ENCODE measurements around the gene HMGN1.

HMGN1 gene

DNA sequence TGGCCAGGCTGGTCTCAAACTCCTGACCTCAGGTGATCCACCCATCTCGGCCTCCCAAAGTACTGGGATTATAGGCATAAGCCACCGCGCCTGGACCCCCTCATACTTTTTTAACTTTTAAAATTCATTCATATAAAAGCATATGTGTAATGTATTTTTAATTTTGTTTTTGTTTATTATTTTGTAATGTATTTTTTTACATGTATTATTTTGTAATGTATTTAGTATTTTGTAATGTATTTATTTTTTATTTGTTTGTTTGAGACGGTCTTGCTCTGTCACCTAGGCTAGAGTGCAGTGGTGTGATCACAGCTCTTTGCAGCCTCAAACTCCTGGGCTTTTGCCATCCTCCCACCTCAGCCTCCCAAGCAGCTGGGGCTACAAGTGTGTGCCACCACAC is 23.4 kb downstream of the HMGN1 start:
- no peak overlapping the region for H3K4me3 ChIP-seq (ENCODE audit: low read depth, low read length)
- no peak for DNase-seq (ENCODE audit: low read depth)
- TF ChIP-seq CTCF (IDR thresholded peaks at IDR 0.05; ENCODE audit: low read depth, low read length, missing control alignments) = no peak
- in situ Hi-C loops (cut with HindIII; ENCODE audit: low sequenced_read_pairs) = no loop called here

- in situ Hi-C loops (cut with HindIII; ENCODE audit: low sequenced_read_pairs) = no loop called here
- DNase-seq (ENCODE audit: low read depth) = no peak
- no peak for TF ChIP-seq CTCF (IDR thresholded peaks at IDR 0.05; ENCODE audit: low read depth, low read length, missing control alignments)
Observed at GRCh38 chr21:39321424-39321823, 27.5 kb downstream of the HMGN1 start.

GRCh38 chr21:39319814-39320332 is 29.0 kb downstream of the HMGN1 start:
- in situ Hi-C loops (cut with HindIII; ENCODE audit: low sequenced_read_pairs) = no loop called here
- TF ChIP-seq CTCF (IDR thresholded peaks at IDR 0.05; ENCODE audit: low read depth, low read length, missing control alignments) = no peak

More at GRCh38 chr21:39321424-39321823, 27.5 kb downstream of the HMGN1 start:
- H3K4me3 ChIP-seq (ENCODE audit: low read depth, low read length) = no peak overlapping the region

GRCh38 chr21:39319251-39319756 is 29.6 kb downstream of the HMGN1 start:
- TF ChIP-seq CTCF (IDR thresholded peaks at IDR 0.05; ENCODE audit: low read depth, low read length, missing control alignments) = no peak
- no peak for DNase-seq (ENCODE audit: low read depth)
- H3K4me3 ChIP-seq (ENCODE audit: low read depth, low read length) = no peak overlapping the region
- in situ Hi-C loops (cut with HindIII; ENCODE audit: low sequenced_read_pairs) = no loop called here

More at GRCh38 chr21:39319814-39320332, 29.0 kb downstream of the HMGN1 start:
- H3K4me3 ChIP-seq (ENCODE audit: low read depth, low read length) = no peak overlapping the region
- no peak for DNase-seq (ENCODE audit: low read depth)

- no peak overlapping the region for H3K4me3 ChIP-seq (ENCODE audit: low read depth, low read length)
- no peak for DNase-seq (ENCODE audit: low read depth)
- no peak for TF ChIP-seq CTCF (IDR thresholded peaks at IDR 0.05; ENCODE audit: low read depth, low read length, missing control alignments)
- in situ Hi-C loops (cut with HindIII; ENCODE audit: low sequenced_read_pairs) = no loop called here
Observed at GRCh38 chr21:39318091-39318959, 30.6 kb downstream of the HMGN1 start.

DNA sequence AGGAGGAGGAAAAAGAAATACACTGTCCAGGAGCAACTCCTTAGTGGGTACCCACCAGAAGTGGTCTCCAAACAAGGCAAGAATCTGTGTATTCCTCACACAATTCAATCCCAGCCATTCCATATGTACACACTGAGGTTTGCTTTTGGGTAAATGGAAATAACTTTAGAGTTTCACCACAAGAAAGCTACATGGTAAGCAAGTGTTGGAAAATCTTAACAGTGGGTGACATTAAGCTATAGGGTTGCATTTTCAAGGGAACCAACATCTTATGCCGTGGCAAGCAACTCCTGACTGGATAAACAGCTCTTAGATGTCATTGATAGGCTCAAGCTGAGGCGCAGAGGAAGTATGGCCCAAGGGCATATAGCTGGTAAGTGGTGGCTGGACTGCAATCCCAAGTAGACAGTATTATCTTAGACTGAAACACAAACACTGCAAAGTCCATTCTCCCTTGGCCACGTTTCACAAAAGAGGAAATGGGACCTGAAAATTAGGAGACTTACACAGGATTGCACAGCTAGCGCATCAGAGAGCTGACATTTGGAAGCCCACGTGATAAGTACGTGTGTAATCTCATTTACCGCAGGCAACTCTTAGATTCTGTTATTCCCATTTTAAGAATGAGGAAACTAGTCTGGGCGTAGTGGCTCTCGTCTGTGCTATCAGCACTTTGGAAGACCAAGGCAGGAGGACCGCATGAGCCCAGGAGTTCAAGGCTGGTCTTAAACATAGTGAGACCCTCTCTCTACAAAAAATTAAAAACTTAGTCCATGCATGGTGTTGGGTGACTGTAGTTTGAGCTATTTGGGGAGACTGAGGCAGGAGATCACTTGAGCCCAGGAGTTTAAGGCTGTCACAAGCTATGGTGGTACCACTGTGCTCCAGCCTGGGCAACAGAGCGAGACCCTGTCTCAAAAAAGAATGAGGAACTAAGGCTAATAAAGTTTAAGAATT is 31.5 kb downstream of the HMGN1 start:
- DNase-seq (ENCODE audit: low read depth) = no peak
- TF ChIP-seq CTCF (IDR thresholded peaks at IDR 0.05; ENCODE audit: low read depth, low read length, missing control alignments) = no peak
- no peak overlapping the region for H3K4me3 ChIP-seq (ENCODE audit: low read depth, low read length)
- in situ Hi-C loops (cut with HindIII; ENCODE audit: low sequenced_read_pairs) = no loop called here

Measured in astrocyte of the cerebellum (primary cell).